ENCODE data around the gene BSX.

BSX gene

GRCh38 chr11:122978299-122978620, 3.4 kb downstream of the BSX start:
- no peak overlapping the region for H2AFZ ChIP-seq (ENCODE audit: low read depth, low read length, severe bottlenecking)
- H3F3A ChIP-seq (ENCODE audit: insufficient read depth) = no peaks in the 10 kb centered on the region
- no peak overlapping the region for H3K4me3 ChIP-seq (ENCODE audit: insufficient read depth, low read length, poor library complexity, severe bottlenecking)

GRCh38 chr11:122977470-122978298, 4.0 kb downstream of the BSX start:
- Histone ChIP-seq H3K79me2 (ENCODE audit: insufficient read depth, low read length) (no peaks in the 10 kb centered on the region), H3K9me2 (replicated peaks; ENCODE audit: insufficient read depth, low read length) (no peaks in the 10 kb centered on the region), H3K36me3 (ENCODE audit: low read length) (no peaks in the 10 kb centered on the region), H3K9ac (ENCODE audit: low read length) (no peak overlapping the region), H3F3A (ENCODE audit: insufficient read depth) (no peaks in the 10 kb centered on the region), H4K20me1 (ENCODE audit: low read depth, low read length) (no peaks in the 10 kb centered on the region), H3K27me3 (ENCODE audit: low read length) (no peaks in the 10 kb centered on the region), H3K4me2 (ENCODE audit: low read depth, low read length, poor library complexity, severe bottlenecking) (no peak overlapping the region), H3K9me3 (ENCODE audit: insufficient read depth, low read length) (no peaks in the 10 kb centered on the region), H3K4me3 (ENCODE audit: insufficient read depth, low read length, poor library complexity, severe bottlenecking) (no peak overlapping the region), H2AFZ (ENCODE audit: low read depth, low read length, severe bottlenecking) (no peak overlapping the region), H3K27ac (ENCODE audit: low read depth, low read length) (no peak overlapping the region)
- TF ChIP-seq, protein P1, sequence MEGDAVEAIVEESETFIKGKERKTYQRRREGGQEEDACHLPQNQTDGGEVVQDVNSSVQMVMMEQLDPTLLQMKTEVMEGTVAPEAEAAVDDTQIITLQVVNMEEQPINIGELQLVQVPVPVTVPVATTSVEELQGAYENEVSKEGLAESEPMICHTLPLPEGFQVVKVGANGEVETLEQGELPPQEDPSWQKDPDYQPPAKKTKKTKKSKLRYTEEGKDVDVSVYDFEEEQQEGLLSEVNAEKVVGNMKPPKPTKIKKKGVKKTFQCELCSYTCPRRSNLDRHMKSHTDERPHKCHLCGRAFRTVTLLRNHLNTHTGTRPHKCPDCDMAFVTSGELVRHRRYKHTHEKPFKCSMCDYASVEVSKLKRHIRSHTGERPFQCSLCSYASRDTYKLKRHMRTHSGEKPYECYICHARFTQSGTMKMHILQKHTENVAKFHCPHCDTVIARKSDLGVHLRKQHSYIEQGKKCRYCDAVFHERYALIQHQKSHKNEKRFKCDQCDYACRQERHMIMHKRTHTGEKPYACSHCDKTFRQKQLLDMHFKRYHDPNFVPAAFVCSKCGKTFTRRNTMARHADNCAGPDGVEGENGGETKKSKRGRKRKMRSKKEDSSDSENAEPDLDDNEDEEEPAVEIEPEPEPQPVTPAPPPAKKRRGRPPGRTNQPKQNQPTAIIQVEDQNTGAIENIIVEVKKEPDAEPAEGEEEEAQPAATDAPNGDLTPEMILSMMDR (IDR thresholded peaks at IDR 0.05; ENCODE audit: insufficient read depth, low read length, poor library complexity, severe bottlenecking) = no peak
- TF ChIP-seq EZH2phosphoT487 (conservative IDR thresholded peaks at IDR 0.05; ENCODE audit: low read length) = no peak

More at GRCh38 chr11:122978299-122978620, 3.4 kb downstream of the BSX start:
- H3K9ac ChIP-seq (ENCODE audit: low read length) = no peak overlapping the region
- no peaks in the 10 kb centered on the region for H3K9me3 ChIP-seq (ENCODE audit: insufficient read depth, low read length)
- no peaks in the 10 kb centered on the region for H3K9me2 ChIP-seq (replicated peaks; ENCODE audit: insufficient read depth, low read length)
- no peak overlapping the region for H3K27ac ChIP-seq (ENCODE audit: low read depth, low read length)
- no peaks in the 10 kb centered on the region for H4K20me1 ChIP-seq (ENCODE audit: low read depth, low read length)
- H3K4me2 ChIP-seq (ENCODE audit: low read depth, low read length, poor library complexity, severe bottlenecking) = no peak overlapping the region
- no peaks in the 10 kb centered on the region for H3K36me3 ChIP-seq (ENCODE audit: low read length)
- H3K79me2 ChIP-seq (ENCODE audit: insufficient read depth, low read length) = no peaks in the 10 kb centered on the region
- no peaks in the 10 kb centered on the region for H3K27me3 ChIP-seq (ENCODE audit: low read length)
- TF ChIP-seq, protein P1 (IDR thresholded peaks at IDR 0.05; ENCODE audit: insufficient read depth, low read length, poor library complexity, severe bottlenecking) = no peak
- no peak for TF ChIP-seq EZH2phosphoT487 (conservative IDR thresholded peaks at IDR 0.05; ENCODE audit: low read length)

GRCh38 chr11:122976734-122977469, 4.7 kb downstream of the BSX start:
- no peaks in the 10 kb centered on the region for H3F3A ChIP-seq (ENCODE audit: insufficient read depth)
- no peaks in the 10 kb centered on the region for H3K9me3 ChIP-seq (ENCODE audit: insufficient read depth, low read length)
- no peaks in the 10 kb centered on the region for H3K27me3 ChIP-seq (ENCODE audit: low read length)
- no peaks in the 10 kb centered on the region for H4K20me1 ChIP-seq (ENCODE audit: low read depth, low read length)
- no peak overlapping the region for H2AFZ ChIP-seq (ENCODE audit: low read depth, low read length, severe bottlenecking)
- no peak overlapping the region for H3K27ac ChIP-seq (ENCODE audit: low read depth, low read length)
- H3K9me2 ChIP-seq (replicated peaks; ENCODE audit: insufficient read depth, low read length) = no peaks in the 10 kb centered on the region
- no peaks in the 10 kb centered on the region for H3K79me2 ChIP-seq (ENCODE audit: insufficient read depth, low read length)
- no peak overlapping the region for H3K9ac ChIP-seq (ENCODE audit: low read length)
- H3K36me3 ChIP-seq (ENCODE audit: low read length) = no peaks in the 10 kb centered on the region
- TF ChIP-seq, protein P1 (IDR thresholded peaks at IDR 0.05; ENCODE audit: insufficient read depth, low read length, poor library complexity, severe bottlenecking) = no peak
- TF ChIP-seq EZH2phosphoT487 (conservative IDR thresholded peaks at IDR 0.05; ENCODE audit: low read length) = no peak
- H3K4me2 ChIP-seq (ENCODE audit: low read depth, low read length, poor library complexity, severe bottlenecking) = no peak overlapping the region
- H3K4me3 ChIP-seq (ENCODE audit: insufficient read depth, low read length, poor library complexity, severe bottlenecking) = no peak overlapping the region
